ENCODE data around the gene MAP3K5.

GRCh38 chr6:136823128-136823660 lies 30.9 kb upstream of the MAP3K5 start:
- TF ChIP-seq CTCF (conservative IDR thresholded peaks at IDR 0.05 in 1 of 2, IDR thresholded peaks at IDR 0.05 in 1 of 2; ENCODE audit: low read depth in 1 of 2, low read length in 2 of 2) (no peak), EZH2 (IDR thresholded peaks at IDR 0.05; ENCODE audit: low read length, missing control alignments) (no peak)
